GM18499 (cell line): Measurements from ENCODE around the gene SEMA6C.

Experiments used
- ATAC-seq: cut with Tn5 transposase; IDR thresholded peaks from one replicate; pipeline ENCODE4 v1.9.1; 2021; ENCODE audit warnings: moderate number of reproducible peaks; ENCODE audit not compliant: insufficient read depth, unreplicated experiment

The SEMA6C gene

DNA sequence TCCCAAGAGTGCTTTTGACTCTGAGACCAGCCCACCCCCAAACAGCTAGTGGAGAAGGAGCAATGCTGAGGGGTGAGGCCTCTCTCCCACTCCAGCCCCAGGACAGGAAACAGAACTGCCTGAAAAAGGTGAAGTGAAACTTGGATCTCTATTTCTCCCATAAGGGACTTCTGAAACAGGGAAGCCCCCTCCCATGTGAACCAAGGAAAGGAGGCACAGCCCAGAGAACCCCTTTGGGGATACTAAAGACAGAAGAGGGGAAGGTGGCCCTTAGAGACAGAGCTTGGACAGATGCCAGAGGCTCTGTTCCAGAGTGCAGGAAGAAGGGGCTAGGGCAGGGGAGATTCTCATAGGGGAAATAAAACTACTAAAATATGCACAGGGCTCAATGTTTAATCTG is 12.9 kb upstream of the SEMA6C start:
- no peak for ATAC-seq

DNA sequence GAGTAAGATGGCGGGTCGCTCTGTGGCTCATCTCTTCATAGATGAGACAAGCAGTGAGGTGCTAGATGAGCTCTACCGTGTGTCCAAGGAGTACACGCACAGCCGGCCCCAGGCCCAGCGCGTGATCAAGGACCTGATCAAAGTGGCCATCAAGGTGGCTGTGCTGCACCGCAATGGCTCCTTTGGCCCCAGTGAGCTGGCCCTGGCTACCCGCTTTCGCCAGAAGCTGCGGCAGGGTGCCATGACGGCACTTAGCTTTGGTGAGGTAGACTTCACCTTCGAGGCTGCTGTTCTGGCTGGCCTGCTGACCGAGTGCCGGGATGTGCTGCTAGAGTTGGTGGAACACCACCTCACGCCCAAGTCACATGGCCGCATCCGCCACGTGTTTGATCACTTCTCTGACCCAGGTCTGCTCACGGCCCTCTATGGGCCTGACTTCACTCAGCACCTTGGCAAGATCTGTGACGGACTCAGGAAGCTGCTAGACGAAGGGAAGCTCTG is 12.4 kb upstream of the SEMA6C start:
- ATAC-seq = no peak

DNA sequence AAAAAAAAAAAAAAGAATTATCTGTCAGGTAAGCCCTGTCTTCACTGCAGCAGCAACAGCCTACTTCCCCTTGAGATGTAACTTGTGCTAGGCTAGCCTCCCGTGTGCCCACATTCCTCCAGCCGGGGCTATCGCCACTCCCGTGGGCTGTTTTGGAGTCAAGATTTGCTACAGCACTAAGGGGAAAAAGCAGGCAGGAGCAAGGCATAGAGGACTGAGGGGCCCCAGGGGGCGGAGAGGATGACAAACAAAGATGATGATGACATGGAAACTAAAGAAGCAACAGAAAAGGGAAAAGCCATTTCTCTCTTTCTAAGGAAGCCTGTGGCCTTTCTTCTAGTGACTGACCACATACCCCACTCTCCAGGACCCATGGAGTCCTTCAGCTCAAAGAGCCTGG is 11.9 kb upstream of the SEMA6C start:
- ATAC-seq = no peak

DNA sequence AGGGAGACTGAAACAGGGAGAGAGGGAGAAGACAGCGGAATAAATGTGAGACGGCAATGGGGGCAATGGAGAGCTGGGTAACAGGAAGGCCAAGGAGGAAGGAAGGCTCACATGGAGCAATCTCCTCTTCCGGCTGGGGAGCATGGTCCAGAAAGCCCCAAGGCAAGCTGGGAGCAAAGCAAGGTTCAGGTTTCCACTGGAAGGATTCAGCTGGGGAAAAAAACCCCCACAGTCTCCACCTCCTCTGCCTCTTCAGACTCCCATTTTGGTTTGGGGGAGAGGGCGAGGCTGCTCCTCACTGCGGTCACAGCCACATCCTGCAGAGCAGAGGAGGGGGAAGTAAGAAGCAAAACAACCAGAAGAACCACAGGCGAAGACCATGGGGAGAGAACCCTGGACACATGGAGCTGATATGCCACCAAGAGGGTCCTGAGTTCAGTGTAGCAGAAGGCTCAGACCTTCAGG is 10.7 kb upstream of the SEMA6C start:
- no peak for ATAC-seq

DNA sequence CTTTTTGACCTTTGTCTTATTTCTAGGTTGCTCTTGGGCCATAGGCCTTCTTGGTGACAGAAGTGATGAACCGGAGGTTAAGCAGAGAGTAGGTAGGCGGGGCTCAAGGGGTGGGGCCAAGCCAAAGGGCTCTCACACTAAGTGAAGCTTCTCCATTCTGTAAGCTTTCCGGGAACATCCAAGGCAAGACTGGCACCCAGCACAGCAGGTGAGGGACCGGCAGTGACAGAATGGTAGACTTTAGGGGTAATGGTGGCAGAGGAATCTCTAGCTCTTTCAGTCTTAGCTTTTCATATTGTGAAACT is 10.0 kb upstream of the SEMA6C start, which contains the start of gene TNFAIP8L2:
Gene TNFAIP8L2 (plus strand): TSS at position 135 of the 305 bp plus-strand sequence. CDS start 2,049 bp downstream, outside the sequence.
- no peak for ATAC-seq

DNA sequence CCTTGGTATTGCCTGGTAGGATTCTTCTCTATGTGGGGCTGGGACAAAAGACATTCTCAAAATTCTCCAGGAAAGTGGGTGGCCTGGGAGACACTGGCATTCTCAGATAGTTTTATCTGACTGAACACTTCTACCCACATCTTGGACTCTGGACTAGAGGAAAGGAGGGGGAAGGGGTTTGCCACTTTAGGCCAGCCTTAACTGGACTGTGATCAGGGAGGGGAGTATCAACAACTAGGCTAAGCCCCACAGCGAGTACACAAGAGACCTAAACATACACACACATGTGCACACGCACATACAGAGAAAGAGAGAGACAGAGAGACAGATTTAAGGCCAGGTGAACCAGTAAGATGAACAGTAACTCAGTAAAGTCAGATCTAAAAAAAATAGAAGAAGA is 1.2 kb upstream of the SEMA6C start:
- no peak for ATAC-seq

DNA sequence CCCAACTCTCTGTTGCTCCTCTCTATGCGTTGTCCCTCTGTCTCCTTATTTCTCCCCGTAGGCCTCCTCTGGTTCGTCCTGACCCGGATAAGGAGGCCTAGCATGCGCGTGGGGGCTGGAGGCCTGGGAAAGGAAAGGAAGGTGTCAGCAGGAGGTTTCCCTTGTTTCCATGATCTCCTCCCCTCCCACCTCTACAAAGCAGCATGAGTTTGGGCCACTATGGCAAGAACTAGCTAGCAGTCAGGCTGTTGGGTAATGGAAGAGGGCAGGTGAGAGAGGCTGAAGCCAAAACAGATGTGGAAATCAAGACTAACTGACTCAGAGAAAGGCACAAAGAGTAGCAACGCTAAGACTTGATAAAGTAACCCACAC is 687 bp upstream of the SEMA6C start:
- no peak for ATAC-seq

DNA sequence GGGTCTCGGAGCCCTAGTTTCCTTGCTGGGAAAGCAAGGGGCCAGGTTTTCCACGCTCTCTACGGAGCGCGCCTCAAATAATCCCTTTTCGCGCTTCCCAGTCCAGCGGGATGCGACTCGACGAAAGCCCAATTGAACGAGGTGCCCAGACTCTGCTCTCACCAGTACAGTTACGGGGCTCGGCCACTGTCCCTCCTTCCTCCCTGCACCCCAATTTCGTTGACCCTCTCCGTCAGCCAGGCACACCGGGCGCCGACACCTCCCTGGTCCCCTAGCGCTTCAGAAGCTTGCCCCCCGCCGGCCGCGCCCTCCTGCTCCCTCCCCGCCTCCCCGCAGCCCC is 389 bp downstream of the SEMA6C start:
- no peak for ATAC-seq

DNA sequence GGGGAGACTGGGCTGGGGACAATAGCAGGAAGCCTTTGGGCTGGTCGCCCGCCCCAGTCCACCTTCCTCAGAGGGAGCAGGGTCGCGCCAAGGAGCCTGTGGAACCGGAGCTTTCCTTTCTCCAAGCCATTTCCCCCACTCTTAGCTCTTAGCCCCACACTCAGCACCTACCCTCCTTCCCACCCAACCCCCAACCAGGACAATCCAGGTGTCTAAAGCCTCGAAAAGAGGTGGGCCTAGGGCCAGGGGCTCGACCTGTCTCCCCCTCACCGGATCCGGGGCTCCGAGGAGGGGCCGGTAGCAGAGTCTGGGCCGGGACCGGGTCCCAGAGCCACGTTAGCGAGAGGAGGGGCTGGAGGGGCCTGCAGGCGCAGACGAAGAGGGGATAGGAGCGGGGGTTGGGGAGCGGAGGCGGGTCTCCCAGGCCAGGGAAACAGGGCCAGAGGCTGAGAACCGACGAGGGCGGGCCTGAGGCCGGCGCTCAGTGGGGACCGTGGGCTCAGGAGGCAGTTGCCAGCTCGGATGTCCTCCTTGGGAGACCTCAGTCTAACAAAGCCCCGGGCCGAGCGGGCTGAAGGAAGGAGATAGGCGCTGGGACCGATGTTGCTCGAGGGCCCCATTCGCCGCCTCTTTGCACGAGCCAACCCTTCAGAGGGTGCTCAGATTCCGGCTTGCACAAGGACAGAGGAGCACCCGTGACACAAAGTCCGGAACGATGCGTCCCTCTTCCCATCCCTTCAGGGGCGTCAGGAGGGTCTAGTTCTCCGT is 943 bp downstream of the SEMA6C start:
- no peak for ATAC-seq

DNA sequence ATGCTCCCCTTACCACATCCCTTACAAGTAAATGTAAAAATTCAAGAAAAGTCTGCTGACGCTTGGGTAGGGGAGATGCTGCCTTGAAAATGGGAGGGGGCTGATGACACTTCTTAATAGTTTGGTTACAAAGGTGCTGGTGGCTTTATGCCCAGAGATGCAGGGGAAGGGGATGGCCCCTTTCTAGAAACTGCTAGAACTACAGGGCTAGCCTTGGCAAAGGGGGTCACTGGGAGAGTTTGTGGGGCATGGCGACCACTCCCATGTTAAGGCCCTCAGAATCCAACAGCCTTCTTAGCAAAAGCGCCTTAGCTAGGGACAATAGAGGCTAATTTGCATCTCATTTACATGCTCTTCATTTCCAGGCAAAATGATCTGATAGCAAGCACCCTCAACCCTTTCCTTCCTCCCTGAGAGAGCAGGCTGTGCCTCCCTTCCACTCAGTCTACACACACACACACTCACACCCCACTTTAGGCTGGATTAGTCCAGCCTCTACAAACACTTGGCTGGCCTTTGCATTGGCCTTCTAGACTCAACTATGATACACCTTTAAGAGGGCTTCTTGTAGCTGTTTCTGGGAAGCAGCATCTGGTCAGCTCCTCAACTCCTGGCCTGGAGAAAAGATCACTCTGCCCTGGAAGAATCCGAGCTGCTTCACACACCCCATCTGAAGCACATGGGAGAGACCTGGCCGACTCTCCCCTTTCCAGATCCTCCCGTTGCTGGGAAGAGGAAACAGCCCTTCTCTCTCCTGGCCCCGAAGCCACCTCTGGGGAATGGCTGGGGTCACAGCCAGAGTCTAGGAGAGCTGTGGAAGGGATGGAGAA is 1.7 kb downstream of the SEMA6C start:
- ATAC-seq = no peak

DNA sequence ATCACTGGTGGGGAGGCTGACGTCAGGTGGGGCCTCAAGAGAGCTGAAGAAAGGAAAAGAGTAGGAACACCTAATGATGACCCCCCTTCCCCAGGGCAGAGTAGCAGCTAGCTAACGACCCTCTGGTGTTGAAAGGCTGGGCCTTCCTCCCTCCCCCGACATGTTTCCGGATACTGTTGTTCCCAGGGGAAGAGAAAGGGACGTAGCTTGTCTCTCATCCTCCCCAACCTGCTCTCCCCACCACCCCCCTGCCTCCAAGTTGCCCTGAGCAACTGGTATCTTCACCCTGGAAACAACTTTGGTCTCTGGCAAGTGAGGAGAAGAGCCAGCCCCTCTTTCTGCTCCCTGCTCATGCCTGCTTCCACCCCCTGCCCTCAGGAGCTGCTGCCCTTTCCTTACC is 2.4 kb downstream of the SEMA6C start:
- ATAC-seq = no peak

DNA sequence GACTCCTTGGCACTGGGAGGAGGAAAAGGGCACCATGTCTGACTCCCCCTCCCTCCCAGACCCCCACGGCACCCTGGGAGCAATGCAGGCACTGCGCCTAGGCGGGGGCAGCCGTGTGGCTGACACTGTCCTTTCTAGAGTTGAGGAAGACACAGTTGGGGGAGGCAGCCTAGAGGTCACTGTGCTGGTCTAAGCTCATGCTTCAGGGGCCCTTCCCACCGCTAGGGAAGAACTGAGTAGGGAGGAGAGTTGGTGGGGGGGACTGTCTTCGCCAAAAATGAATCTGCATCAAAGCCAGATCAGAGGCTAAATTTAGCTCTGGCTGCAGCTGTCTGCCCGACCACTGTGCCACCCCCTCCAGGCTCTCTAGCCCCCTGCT is 3.4 kb downstream of the SEMA6C start:
- ATAC-seq = no peak

DNA sequence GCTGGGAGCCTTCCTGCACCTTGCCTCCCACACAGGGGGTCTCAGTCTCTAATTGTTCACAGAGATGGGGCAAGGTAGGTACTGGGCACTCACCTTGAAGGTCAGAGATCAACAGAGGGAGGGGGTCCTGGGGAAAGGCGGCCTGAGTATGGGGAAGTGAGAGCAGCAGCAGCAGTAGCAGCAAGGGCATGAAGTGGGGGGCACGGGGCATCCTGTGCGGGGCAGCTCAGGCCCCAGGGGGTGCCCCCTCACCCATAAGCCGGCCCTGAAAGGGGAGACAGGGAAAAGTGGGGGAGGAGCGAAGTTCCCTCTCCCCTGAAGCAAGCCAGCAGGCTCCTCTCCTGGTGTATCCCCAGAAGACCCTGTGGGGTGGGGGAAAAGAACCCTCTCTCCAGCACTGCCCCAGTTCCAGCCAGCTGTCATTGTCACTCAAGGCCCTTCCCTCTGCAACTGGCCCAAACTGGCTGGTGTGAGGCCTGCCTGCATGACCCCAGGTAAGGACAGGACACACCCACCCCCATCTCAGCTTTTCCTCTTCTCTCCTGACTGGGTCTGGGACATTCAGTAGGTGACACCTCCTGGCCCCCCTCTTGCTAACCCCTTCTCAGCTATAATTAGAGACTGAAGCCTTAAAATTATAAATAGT is 3.9 kb downstream of the SEMA6C start:
- no peak for ATAC-seq

DNA sequence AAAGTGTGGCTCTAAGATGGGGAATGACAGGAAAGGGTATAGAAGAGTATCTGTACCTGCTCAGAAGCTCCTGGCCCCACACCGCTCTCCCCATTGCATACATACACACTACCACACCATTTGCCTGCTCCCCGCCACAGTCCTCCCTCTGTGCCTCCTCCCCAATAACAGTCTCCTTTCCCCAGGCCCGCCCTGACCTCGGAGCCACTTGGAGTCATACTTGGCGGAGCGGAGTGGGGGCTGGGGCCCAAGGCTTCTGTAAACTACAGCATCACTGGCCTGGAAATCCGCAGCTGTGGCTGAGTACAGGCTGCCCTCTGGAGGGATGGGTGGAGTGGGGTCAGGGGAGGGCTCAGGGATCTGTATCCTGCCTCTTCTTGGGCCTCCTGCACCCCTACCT is 8.6 kb downstream of the SEMA6C start:
- ATAC-seq = no peak

DNA sequence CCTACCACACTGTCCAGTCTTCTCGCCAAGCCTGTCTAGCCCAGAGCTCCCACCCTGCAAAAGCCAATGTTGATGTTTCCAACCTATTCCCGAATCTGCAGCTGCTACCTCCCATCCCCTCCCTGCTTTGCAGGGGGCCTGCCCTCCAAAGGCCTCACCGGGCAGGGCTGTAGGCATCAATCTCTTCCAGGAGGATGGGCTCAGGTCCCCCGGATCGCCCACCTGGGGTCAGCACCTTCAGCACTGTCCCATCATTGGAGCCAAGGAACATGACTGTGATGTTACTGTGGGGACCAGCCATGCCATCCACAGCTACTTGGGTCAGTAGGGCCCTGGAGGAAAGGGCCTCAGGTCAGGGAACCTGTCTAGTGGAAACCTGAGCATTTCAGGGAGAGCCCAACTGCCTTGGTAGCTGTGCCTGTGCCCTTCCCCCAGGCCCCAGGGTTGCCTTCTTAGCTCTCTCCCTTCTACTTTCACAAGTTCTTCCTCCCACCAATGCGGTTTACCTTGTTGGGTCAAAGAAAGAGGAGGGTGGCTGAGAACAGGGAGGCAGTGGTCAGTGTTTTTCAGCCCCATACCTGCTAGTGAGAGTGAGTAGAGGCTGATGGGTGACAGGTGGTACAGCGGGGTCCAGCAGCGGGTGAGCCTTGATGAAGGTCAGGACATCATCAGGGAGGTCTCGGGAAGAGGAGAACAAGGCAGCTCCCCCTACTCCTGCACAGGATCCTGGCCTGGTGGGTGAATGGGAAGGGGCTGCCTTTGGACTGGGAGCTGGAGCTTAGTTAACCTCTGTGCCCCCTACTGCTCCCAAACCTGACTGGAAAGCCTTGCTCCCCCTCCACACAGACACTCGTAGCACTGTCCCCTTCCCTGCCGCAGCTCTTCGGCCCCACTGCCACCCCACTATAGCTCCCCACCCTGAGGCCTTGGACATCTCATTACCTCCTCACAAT is 10.7 kb downstream of the SEMA6C start:
- no peak for ATAC-seq

DNA sequence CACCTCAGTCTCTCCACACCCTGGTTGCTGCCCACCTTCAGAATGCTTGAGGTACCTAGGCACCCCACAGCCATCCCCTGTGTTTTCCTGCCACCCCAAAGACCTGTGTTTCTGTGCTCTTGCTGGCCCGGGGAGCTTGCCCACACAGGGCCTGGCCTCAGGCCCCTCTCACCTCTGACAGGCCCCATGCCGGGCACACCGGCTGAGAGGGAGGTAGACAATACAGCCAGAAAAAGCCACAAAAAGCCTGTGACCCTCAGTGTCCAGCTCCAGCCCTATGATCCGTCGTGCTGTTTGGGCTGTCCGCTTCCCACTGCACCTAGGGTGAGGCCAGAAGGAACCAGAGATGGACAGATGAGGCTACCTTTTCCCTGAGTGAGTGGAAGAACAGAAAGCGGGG is 11.4 kb downstream of the SEMA6C start:
- no peak for ATAC-seq

DNA sequence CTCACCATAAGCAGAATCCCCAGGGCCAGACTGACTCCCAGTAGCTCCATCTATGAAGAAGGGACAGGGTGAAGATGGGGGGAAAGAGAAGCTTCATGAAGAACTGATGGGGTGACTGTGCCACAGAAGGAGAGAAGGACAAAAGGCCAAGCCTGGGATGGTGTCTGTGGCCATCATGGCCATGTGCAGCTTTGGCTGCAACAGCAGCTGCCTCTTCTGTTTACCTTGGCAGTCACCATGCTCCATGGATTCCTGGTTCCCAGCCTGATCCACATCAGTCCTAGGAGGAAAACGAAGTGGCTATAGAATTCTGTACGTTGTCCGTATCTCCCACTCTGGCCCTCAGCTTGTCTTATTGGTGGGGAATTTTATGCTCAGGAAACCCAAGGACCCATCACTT is 12.0 kb downstream of the SEMA6C start:
- no peak for ATAC-seq

DNA sequence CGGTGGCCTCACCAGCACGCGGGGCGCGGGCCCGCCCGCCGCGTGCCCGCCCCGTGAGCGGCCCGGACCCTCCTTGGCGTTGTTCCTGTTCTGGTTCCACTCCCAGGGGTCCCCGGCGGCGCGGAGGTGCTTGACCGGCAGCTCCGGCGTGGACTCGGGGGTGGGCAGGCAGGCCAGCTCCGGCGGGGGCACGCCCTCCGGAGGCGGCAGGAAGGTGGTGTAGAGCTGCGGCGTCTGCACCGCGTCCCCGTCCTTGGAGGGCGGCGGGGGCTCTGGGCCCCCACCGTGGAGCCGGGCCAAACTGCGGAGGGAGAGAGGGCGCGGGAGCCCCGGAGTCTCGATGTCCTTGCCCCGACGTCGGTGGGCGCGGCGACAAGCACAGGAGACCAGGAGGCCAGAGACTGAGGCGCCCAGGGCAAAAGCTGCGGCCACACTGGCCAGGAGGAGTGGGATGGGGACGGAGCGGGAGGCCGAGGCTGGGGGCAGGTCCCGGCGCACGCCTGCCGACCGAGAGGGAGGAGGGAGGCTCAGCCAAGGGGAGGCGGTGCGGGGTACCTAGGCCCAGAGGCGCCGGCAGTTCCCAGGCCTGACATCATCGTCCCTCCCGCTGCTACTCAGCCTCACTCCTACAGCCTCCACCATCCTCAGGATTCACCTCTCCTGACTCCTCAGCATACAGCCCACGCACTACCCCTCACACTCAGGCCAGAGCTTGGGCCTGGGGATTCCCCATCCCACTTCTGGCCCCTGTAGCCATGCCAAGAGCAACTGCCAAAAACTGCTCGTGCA is 13.2 kb downstream of the SEMA6C start:
- no peak for ATAC-seq

DNA sequence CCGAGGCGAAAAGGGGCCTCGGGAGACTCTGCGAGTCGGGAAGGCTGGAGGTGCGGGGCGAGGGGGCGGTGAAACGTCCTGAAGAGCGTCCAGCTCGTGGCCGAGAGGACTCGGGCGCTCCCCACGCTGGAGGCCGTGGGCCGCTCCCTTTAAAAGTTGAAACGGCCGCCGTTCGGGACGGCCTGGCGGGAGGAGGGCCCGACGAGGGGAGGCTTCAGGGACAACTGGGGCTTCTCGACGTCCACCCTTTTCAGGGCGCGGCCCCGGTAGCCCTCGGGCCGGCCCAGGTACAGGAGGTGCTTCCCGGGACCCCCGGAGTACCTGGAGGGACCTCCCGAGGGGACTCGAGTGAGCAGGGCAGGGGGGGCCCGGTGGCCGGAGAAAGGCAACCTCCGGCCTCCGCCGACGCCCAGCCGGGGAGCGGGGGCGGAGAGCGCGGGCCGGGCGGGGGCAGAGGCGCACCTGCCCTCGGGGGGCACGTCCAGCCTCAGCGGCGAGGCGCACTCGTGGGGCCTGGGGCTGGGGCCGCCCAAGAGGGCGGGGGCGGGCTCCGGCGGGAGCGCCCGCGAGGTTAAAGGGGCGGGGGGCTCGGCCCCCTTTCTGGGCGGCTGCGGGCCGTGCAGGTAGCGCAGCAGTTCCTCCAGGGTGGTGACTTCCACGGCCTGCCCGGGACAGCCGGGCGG is 14.0 kb downstream of the SEMA6C start:
- no peak for ATAC-seq
